Measurements from ENCODE around the gene CD200.
"Not testable (repeated sequence)": the region's sequence is repeated elsewhere in the genome, so short reads cannot be mapped to it uniquely, and the experiment has no call there.

The CD200 gene

DNA sequence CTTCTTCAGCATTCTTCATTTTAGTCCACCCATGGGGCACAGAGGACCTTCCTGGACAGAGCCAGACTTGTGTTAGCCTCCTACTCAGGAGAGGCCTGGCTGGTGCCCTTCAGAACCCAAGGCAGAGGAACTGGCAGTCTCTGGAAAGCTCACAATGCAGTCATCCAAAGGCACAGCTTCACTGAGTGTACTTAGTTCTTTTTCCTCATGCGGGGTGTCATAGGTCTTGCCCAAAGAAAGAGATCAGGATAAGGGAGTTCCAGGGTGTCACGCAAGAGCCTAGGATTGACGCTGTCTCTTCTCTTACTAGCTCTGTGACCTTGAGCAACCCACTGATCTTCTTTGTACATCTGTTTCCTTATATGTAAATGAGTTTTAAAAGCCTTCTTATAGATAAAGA lies 58.7 kb downstream of the CD200 start:
- DNase-seq: no peak

DNA sequence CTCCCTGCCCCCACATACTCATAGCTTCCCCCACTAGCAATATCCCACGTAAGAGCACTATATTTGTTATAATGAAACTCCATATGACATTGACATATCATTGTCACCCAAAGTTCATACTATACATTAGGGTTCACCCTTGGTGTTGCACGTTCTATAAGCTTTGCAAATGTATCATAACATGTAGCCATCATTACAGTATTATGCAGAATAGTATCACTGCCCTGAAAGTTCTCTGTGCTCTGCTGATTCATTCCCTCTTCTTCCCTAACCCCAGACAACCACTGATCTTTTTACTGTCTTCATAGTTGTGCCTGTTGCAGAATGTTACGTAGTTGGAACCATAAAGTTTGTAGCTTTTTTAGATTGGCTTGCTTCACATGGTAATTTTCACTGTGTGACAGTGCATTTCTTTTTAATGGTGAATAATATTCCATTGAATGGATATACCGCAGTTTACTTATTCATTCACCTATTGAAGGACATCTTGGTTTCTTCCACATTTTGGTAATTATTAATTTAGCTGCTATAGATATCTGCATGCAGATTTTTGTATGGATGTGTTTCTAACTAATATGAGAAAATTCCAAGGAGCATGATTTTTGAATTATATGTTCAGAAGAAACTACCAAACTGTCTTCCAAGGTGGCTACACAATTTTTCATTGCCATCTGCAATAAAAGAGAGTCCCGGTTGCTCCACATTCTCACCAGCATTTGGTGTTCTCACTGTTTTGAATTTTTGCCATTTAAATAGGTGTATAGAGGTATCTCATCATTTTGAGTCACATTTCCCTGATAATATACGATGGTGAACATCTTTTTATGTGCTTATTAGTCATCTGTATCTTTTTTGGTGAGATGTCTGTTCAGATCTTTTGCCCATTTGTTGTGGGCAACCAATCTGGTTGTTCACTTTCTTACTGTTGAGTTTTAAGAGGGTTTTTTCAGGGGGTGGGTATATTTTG lies 59.7 kb downstream of the CD200 start:
- no peak for DNase-seq

DNA sequence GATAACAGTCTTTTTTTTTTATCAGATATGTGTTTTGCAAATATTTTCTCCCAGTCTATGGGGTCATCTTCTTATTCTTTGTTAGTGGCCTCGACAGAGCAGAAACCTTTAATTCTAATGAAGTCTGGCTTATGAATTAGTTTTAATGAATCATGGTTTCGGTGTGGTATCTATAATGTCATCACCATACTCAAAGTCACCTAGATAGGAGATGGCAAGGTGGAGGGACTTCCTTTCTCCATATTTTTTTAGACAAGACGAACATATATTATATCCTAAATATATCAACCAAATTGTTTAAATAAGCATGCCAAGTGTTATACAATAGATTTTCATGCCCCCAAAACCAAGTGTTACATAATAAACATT lies 60.4 kb downstream of the CD200 start:
- DNase-seq: no peak

DNA sequence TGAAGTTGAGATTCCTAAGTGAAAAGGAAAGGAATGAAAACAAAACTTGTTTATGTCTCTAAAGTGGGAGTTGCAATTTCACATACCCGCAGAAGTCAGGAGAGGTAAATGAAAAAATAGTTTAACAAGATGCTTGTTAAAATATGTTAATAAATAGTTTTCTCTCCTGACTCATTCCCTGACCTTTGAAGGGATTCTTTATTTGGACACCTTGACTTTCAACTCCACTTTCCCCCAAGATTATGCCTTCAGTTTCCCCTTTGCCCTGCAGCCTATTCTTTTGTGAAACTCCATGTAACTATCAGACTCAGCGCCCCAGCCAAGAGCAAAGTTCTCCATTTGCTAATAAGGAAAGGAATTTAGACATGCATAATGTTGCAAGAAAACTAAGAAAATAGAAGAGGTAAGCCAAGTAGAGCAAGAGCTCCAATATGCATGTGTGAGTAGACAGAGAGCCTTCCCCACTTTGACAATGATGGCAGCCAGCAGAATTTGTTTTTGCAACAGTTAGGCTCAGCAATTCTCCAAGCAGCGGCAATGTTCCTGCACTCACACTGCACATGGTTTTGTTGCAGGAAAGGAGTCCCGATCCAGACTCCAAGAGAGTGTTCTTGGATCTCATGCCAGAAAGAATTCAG lies 61.2 kb downstream of the CD200 start:
- DNase-seq: no peak

DNA sequence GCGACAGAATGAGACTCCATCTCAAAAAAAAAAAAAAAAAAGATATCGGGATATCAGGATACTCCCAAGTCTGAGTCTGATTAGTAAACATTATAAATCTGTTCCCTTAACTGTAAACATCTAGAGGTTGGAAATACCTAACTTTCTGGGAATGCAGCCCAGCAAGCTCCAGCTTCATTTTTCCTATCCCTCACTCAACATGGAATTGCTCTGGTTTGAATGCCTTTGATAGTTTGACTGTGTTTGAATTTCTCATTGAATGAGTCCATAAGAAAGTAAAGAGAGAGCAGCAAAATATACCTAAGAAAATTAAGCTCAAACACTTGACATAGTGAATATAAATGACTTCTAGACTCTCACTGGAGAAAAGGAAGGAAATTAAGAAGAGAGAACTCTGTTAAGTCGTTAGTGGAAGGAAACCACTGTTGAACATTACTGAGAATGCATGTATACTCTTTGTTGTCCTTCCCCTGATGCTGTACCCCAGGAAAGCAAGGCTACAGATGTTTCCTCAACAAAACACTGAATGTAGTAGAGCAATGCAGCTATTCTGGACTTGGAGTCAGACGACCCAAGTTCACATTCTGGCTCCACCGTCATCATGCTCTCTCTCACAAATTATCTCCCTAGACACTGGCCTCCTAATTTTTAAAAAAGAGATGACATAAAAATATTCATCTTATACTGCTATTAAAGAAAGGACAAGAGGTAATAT lies 62.4 kb downstream of the CD200 start:
- no peak for DNase-seq

DNA sequence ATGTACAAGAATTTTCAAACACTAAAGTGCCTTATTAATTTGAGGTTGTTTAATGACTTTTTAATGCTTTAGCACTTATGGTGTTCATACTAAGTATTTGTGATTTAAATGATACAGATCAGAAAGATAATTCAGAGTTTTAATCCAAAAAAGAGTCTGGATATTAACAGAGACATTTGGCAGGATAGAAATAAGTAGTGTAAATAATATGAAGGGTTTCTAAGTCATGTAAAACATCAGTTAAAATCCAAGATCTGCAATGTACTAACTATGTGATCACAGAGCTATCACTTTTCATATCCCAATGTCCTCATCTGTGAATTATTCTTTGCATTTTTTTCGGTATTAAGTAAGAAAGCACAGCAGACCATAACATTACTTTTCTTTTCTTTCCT lies 62.9 kb downstream of the CD200 start:
- no peak for DNase-seq

DNA sequence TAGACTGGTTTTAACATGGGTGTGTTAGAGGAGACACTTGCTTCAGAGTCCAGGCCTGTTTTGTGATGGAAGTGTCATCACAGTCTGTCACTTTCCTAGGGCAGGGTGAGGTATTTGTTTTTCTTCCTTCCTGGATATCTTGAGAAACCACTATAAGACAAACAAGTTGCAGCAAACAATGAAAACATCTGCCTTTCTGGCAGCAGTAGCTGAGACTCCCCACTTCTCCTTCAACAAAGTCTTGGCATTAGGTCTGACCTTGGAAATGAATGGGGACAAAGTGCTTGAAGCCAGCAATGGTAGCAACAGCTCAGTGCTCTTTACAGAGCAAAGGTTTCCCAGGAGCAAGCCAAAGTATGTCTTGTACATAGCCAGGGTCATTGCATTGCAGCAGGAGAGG lies 64.6 kb downstream of the CD200 start:
- no peak for DNase-seq

DNA sequence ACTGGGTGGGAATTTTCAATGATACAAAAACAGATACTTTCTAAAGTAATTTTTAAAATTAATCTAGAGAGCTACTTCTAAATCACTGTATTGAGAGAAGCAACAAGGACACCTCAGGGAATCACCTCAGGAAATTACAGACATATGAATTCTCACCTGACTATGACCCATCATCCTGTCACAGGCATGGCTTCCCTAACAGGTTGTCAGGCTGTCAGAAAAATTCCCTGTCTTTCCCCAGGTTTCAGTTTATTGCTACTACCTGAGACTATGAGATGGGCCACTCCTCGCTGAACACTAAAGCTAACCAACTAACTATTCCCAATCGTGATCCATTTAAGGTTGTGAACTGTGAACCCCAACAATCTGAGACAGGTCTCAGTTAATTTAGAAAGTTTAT lies 66.1 kb downstream of the CD200 start:
- no peak for DNase-seq

DNA sequence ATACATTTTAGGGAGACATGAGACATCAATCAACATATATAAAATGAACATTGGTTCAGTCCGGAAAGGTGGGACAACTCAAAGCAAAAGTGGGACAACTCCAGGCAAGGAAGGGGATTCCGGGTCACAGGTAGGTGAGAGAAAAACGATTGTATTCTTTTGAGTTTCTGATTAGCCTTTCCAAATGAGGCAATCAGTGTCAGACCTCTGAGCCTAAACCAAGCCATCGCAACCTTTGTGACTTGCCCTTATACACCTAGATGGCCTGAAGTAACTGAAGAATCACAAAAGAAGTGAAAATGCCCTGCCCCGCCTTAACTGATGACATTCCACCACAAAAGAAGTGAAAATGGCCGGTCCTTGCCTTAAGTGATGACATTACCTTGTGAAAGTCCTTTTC lies 66.6 kb downstream of the CD200 start:
- DNase-seq: not testable (repeated sequence)

DNA sequence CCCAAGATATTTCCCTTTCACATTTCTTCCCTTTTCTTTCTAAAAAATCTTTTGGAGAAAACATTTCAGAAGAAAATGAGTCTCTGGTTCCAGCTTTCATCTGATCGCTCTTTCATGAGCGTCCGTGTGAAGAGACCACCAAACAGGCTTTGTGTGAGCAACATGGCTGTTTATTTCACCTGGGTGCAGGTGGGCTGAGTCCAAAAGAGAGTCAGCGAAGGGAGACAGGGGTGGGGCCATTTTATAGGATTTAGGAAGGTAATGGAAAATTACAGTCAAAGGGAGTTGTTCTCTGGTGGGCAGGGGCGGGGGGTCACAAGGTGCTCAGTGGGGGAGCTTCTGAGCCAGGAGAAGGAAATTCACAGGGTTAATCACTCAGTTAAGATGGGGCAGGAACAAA lies 67.4 kb downstream of the CD200 start:
- not testable (repeated sequence) for DNase-seq

DNA sequence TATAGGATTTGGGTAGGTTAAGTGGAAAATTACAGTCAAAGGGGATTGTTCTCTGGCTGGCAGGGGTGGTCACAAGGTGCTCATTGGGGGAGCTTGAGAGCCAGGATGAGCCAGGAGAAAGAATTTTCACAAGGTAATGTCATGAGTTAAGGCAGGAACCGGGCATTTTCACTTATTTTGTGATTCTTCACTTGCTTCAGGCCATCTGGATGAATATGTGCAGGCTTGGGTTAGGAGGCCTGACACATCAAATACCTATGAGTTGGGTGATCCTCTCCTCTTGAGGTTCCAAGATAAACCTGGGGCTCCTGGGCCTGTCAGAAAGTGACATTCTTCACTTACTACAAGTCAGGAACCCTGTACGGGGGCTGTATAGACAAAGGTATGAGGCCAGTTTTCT lies 68.7 kb downstream of the CD200 start:
- DNase-seq: no peak

DNA sequence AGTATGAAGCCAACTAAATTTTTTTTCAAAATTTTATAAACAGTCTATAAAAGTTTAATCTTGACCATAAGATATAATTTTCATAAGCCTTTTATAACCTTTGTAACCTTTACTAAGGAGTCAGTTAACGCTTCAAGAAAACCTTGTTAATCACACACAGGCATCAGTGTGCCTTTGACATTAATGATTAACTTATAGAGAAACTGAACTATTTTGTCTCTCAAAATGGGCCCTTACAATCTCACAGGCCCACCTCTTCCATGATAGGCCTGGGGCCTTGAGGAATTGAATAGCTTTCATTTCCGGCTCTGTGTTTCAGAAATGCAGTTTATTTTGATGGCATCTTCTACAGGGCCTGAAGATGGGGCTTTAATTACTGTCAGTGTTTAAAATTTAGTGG lies 70.1 kb downstream of the CD200 start:
- DNase-seq: no peak

DNA sequence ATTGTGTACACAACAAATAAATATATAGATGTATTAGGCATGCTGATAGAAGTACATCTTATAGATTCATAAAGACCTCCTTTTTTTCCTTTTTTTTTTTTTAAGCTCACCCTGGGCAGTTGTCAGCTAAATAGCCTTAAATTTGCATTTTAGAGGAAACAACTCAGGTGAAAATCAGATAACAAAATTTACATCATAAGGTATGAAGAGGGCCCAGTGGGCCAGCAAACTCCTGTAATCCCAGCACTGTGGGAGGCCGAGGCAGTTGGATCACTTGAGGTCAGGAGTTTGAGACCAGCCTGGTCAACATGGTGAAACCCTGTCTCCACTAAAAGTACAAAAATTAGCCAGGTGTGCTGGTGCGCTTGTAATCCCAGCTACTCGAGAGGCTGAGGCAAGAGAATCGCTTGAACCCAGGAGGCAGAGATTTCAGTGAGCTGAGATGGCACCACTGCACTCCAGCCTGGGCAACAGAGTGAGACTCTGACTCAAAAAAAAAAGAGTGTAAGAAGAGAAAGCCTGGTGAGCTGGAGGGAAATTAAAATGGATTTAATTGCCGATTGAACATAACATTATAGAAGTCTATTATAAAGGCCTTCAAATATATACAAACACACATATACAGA lies 72.1 kb downstream of the CD200 start:
- not testable (repeated sequence) for DNase-seq

DNA sequence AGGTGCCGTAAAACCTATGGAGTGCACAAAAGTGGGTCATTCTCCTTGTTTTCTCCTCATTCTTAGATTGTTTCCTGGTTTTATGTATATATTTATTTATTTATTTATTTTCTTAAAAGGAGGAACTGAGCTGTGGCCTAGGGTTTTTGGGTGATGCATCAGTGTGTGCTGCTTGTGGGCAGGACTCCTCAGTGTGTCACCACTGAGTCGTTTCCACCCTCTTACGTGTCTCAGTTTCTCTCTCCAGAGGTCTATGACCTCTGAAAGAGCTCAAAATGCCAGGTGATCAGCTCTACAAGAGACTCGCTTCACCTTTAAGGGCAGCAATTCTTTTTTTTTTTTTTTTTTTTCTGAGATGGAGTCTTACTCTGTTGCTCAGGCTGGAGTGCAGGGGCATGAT lies 72.9 kb downstream of the CD200 start:
- peak; percentile 53 for DNase-seq

DNA sequence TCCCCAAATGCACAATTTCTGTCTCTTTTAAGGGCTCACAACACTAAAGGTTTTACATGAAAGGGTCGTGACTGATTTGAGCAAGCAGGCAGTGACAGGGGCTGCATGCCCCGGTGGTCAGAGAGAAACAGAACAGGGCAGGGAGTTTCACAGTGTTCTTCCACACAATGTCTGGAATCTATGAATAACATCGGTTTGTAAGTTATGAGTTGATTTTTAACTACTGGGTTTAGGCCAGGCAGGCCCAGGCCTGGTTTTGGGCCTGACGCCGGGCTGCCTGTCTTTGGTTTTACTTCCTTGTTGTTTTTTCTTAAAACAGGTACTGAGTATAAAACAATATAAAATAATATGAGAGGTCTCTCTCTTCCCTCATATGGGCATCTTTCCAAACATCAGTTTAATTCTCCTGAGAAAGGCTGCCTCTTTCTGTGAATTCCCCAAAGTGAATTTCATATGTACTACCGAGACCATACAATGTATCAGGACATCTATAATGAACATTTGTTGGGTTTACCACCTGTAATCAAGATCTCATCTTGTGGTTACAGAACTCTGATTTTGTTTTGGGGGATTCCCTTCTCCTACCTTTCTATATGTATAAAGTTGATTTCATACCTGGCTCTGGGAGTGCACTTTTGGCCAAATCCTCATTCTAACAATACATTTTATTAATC lies 74.4 kb downstream of the CD200 start:
- no peak for DNase-seq

DNA sequence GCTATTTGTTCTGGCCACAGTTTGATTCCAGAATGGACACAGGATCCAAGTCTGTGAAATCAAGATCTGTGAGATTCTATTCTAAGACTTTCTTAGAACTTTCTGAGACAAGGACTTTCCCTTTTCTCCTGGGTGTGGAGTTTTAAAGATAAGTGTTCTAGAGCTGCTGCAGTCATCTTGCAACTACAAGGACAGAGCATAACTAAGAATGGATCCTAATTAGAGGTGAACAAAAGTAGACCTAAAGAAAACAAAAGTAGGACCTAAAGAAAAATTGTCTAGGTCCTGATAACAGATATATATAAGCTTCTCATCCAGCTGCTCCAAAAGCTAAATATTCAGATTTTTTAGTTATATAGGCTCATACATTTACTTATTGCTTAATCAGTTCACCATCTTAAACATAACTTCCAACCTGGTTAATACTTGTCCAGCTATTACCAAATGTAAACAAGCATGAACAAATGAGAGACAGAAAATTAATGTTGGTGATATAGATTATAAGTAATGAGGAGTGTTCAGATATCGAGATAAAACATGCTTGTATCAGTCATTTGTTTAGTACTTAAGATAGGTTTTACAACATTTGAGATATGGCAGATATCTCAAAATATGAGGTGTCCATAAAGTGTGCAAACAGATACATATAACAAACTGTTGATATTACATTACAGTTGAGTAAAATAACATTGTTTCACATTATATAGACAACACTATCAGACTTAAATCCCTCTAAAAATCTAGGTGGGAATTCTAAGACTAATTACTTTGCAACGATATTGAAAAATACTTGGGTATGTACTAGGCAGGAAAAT lies 75.1 kb downstream of the CD200 start:
- no peak for DNase-seq

DNA sequence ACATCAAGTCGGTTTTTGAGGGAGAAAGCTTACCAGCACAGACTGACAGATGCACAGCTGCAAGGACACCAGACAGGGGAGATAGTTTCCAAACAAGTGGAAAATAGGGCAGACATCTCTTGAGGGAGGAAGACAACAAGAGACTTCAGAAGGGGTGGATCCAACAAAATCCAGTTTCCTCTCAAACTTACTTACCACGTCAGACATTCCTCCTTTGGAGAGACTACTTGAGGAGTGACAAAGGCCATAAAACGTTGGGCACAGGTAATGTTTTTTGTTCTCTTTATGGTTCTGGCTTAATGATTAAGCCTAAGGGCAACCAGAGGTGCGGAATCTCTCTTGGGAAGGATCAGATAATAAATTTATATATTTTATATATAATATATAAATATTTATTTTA lies 76.1 kb downstream of the CD200 start:
- DNase-seq: no peak

DNA sequence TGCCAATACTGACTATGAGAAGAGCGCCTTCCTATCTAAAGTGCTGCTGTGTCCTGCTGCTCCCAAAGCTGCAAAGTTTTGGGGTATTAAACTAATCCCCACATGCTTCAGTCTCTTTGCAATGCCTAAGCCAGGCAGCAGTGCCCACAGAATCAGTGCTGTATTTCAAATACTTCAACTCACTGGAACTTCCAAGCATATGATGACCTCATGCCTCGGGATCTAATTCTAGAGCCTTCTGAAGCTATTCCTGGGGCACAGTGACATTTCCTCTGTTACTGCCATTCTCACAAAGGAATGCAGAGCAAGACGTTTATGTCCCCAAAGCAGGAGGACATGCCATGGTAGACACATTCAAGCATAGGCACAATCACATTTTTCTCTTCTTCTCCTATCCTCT lies 78.5 kb downstream of the CD200 start:
- no peak for DNase-seq
